A549 (cell line): ENCODE measurements around the gene IGSF9B. TPM values are rescaled to one million over a fixed set of nuclear protein-coding genes. Genes with fewer than 3 reads are reported as not detected.

ENCODE experiments used
- ATAC-seq, 2 experiments: fragments of 200-7000 bp in 1 of 2; fragments of >200 bp in 1 of 2; cut with Nextera tagmentation in 1 of 2; cut with Tn5 transposase in 1 of 2; 3 replicates each; pipeline versions ENCODE4 v1.8.0 to v1.9.1; 2018 to 2020; ENCODE audit warnings: mild to moderate bottlenecking in 1 of 2, moderate library complexity in 1 of 2
- CTCF ChIA-PET: fragments of 300-600 bp; sonication (Branson Sonifier 250); formaldehyde crosslinking; extraction: SDS; loops from one replicate; lab custom pipeline; 2021; ENCODE audit warnings: antibody characterized with exemption, inconsistent platforms; lab: Yijun Ruan, JAX
- POLR2A ChIA-PET: fragments of 350-600 bp; formaldehyde crosslinking; extraction: SDS; loops from one replicate; lab custom pipeline; 2021; ENCODE audit warnings: antibody characterized with exemption, inconsistent platforms; lab: Yijun Ruan, JAX
- DNase-seq, 2 experiments: peaks; one replicate each; pipeline versions ENCODE4 v3.0.0 to v3.0.0-alpha.2; 2011 to 2016; ENCODE audit warnings: low read depth in 1 of 2, low spot score in 1 of 2
- FAIRE-seq: peaks from 2 replicates; lab custom pipeline; 2011; peaks lifted over from hg19 to GRCh38; lab: Jason Lieb, UNC
- H3K27ac ChIP-seq, 2 experiments: fragments of >200 bp; sonication (Bioruptor Twin); formaldehyde crosslinking; 3 replicates each; pipeline ENCODE4 v1.5.1; 2016 to 2017
- H3K4me1 ChIP-seq: fragments of >200 bp; sonication (Bioruptor Twin); formaldehyde crosslinking; 3 replicates; pipeline ENCODE4 v1.6.1; 2016
- H3K4me2 ChIP-seq: fragments of >200 bp; sonication (Bioruptor Twin); formaldehyde crosslinking; 3 replicates; pipeline ENCODE4 v1.6.1; 2016
- H3K4me3 ChIP-seq: fragments of >200 bp; sonication (Bioruptor Twin); formaldehyde crosslinking; 3 replicates; pipeline ENCODE4 v1.5.1; 2016
- H3K9me3 ChIP-seq: fragments of >200 bp; sonication (Bioruptor Twin); formaldehyde crosslinking; 3 replicates; pipeline ENCODE4 v1.6.1; 2016
- CHD4 ChIP-seq: fragments of 200-600 bp; sonication (generic); IDR thresholded peaks from 2 replicates; pipeline ENCODE4 v1.6.1; 2016; ENCODE audit warnings: antibody characterized with exemption, mild to moderate bottlenecking, borderline replicate concordance
- EP300 ChIP-seq, 2 experiments: fragments of >200 bp; sonication (Bioruptor Twin); formaldehyde crosslinking; IDR thresholded peaks; 2 replicates in 1 of 2; 3 replicates in 1 of 2; pipeline ENCODE4 v1.6.1; 2016 to 2017
- ESRRA ChIP-seq: fragments of 150-350 bp; IDR thresholded peaks from 2 replicates; pipeline ENCODE4 v1.6.1; 2014; ENCODE audit warnings: mild to moderate bottlenecking, low read length, borderline replicate concordance
- FOSL2 ChIP-seq, 2 experiments: fragments of 450-650 bp in 1 of 2; fragments of >200 bp in 1 of 2; sonication (Bioruptor Twin) in 1 of 2; formaldehyde crosslinking; IDR thresholded peaks; 2 replicates each; pipeline versions ENCODE4 v1.5.0 to v1.6.1; 2016 to 2020; ENCODE audit warnings: mild to moderate bottlenecking in 1 of 2, moderate library complexity in 1 of 2
- FOXS1 ChIP-seq: fragments of 250-450 bp; sonication (Bioruptor Pico); IDR thresholded peaks from 2 replicates; pipeline ENCODE4 v1.5.0; 2020; ENCODE audit warnings: mild to moderate bottlenecking, moderate library complexity
- GATA3 ChIP-seq: IDR thresholded peaks from 2 replicates; pipeline ENCODE4 v1.6.1; 2012; ENCODE audit warnings: borderline replicate concordance
- HEYL ChIP-seq: fragments of 250-450 bp; sonication (Bioruptor Pico); IDR thresholded peaks from 2 replicates; pipeline ENCODE4 v1.8.0; 2021; ENCODE audit warnings: mild to moderate bottlenecking, moderate library complexity
- HOXB13 ChIP-seq: fragments of 250-450 bp; sonication (Bioruptor Pico); IDR thresholded peaks from 2 replicates; pipeline ENCODE4 v1.5.0; 2020; ENCODE audit warnings: low read depth, mild to moderate bottlenecking, moderate library complexity
- HOXB5 ChIP-seq: fragments of 250-450 bp; sonication (Bioruptor Pico); IDR thresholded peaks from 2 replicates; pipeline ENCODE4 v1.5.0; 2020; ENCODE audit warnings: mild to moderate bottlenecking, moderate library complexity
- KDM1A ChIP-seq: fragments of 200-600 bp; sonication (generic); IDR thresholded peaks from 2 replicates; pipeline ENCODE4 v1.6.1; 2016; ENCODE audit warnings: low read depth, mild to moderate bottlenecking
- KDM5A ChIP-seq: fragments of 200-600 bp; sonication (generic); IDR thresholded peaks from 2 replicates; pipeline ENCODE4 v1.6.1; 2016; ENCODE audit warnings: antibody characterized with exemption, mild to moderate bottlenecking
- MAFK ChIP-seq: fragments of 450-650 bp; IDR thresholded peaks from 2 replicates; pipeline ENCODE4 v1.6.1; 2014; ENCODE audit not compliant: partially characterized antibody
- NPAS2 ChIP-seq: fragments of 250-450 bp; sonication (Bioruptor Pico); IDR thresholded peaks from 2 replicates; pipeline ENCODE4 v1.8.0; 2022; ENCODE audit warnings: mild to moderate bottlenecking, moderate library complexity, borderline replicate concordance
- NR3C1 ChIP-seq: fragments of >200 bp; sonication (Bioruptor Twin); formaldehyde crosslinking; IDR thresholded peaks from 3 replicates; pipeline ENCODE4 v1.6.1; 2017
- PHF8 ChIP-seq: fragments of 200-600 bp; sonication (generic); IDR thresholded peaks from 2 replicates; pipeline ENCODE4 v1.6.1; 2016; ENCODE audit warnings: low read depth, mild to moderate bottlenecking, antibody characterized with exemption, moderate library complexity, borderline replicate concordance
- SMC3 ChIP-seq: fragments of >200 bp; sonication (Bioruptor Twin); formaldehyde crosslinking; IDR thresholded peaks from 3 replicates; pipeline ENCODE4 v1.6.1; 2018; ENCODE audit warnings: inconsistent platforms
- WGBS: methylation state at CpG from one replicate; pipeline ENCODE4 v1.1.6; 2017; ENCODE audit errors: missing lambda C conversion rate; 5-methylcytosine and 5-hydroxymethylcytosine counted together
- polyA plus RNA-seq, 4 experiments: library from polyadenylated mRNA; depleted of rRNA in 3 of 4; stranded (reverse); fragments of >200 nt; fragmentation: RNase III in 1 of 4; extraction: RNeasy Plus Mini Kit Qiagen cat#74134 plus additional on column Dnase treatment in 1 of 4; gene quantifications; 2 replicates in 3 of 4; 3 replicates in 1 of 4; pipeline ENCODE4 v1.2.3, GENCODE V29; 2011 to 2017
- TF ChIP-seq, protein P1 (sequence below): fragments of >200 bp; sonication (Bioruptor Twin); formaldehyde crosslinking; IDR thresholded peaks from 2 replicates; pipeline ENCODE4 v1.6.1; 2016
- TF ChIP-seq, protein P2 (sequence below): fragments of >200 bp; sonication (Bioruptor Twin); formaldehyde crosslinking; IDR thresholded peaks from 3 replicates; pipeline ENCODE4 v1.5.1; 2016
- TF ChIP-seq, protein P3 (sequence below): IDR thresholded peaks from 2 replicates; pipeline ENCODE4 v1.6.1; 2012
- TF ChIP-seq, protein P4 (sequence below): IDR thresholded peaks from 2 replicates; pipeline ENCODE4 v1.6.1; 2012; ENCODE audit warnings: low read depth, borderline replicate concordance

IGSF9B gene
- polyA plus RNA-seq, 2 of the 4 experiments (the other 2 are of a cell fraction) = 0.41 to 0.61 TPM

DNA sequence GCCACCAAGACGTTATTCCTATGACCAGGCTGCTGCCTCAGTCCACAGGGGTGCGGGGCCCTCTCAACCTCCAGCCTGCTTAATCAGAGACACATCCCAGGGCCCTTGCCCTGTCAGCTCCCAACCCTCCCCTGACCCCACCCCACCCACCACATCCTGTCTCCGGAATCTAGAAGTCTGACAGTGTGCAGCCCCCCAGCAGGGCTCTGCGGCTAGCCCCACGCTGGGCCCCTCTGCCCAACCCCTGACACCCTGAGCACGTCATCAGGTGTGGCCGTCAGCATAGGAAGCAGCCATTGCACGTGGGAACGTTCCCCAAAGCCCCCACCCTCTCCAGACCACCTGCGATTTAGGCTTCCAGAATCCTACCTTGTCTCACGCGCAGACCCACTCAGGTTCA lies 34.3 kb upstream of the IGSF9B start:
- Histone ChIP-seq H3K4me2 (no peak overlapping the region), H3K9me3 (no peaks in the 10 kb centered on the region), H3K4me3 (no peak overlapping the region), H3K27ac (no peak overlapping the region), H3K4me1 (no peaks in the 10 kb centered on the region)
- CTCF ChIA-PET = no interaction called here
- no peak for ATAC-seq
- no peak for DNase-seq
- WGBS = no CpG with 5 or more reads among the region's 12 CpGs
- TF ChIP-seq NR3C1 = no peak
- TF ChIP-seq HEYL (CRISPR knock-in tag) = no peak
- no peak for TF ChIP-seq SMC3
- TF ChIP-seq, protein P1, sequence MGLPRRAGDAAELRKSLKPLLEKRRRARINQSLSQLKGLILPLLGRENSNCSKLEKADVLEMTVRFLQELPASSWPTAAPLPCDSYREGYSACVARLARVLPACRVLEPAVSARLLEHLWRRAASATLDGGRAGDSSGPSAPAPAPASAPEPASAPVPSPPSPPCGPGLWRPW = no peak
- no peak for TF ChIP-seq KDM1A
- no peak for TF ChIP-seq FOSL2 (IDR thresholded peaks at IDR 0.05)
- no peak for TF ChIP-seq FOSL2 (CRISPR knock-in tag; IDR thresholded peaks at IDR 0.05)
- no peak for TF ChIP-seq ESRRA
- POLR2A ChIA-PET = no interaction called here
- no peak for FAIRE-seq

DNA sequence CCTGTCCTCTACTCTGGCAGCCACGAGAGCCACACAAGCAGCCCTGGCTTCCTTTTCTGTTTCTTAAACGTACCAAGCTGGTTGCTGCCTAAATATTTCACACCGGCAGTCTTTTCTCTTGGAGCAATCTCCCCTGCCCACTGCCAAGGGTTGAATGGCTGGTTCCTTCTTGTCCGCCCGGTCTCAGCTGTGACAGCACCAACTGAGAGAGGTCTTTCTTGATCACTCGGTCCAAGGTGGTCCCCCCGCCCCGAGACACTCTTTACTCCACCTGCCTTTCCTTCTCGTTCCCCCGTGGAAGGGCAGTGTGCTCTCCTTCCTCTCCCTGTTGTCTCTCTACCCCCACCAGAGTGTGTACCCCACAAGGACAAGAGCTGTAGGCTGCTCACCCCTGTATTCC lies 33.7 kb upstream of the IGSF9B start:
- ATAC-seq = no peak
- Histone ChIP-seq H3K9me3 (no peaks in the 10 kb centered on the region), H3K4me2 (no peak overlapping the region), H3K27ac (no peak overlapping the region), H3K4me3 (no peak overlapping the region), H3K4me1 (no peaks in the 10 kb centered on the region)
- TF ChIP-seq ESRRA (no peak), FOXS1 (CRISPR knock-in tag) (no peak), EP300 (IDR thresholded peaks at IDR 0.05) (no peak), GATA3 (no peak), NPAS2 (CRISPR knock-in tag) (no peak), PHF8 (no peak)
- CTCF ChIA-PET = no interaction called here
- no peak for DNase-seq
- 30% methylated on average over 10 of the region's 10 CpGs for WGBS
- FAIRE-seq = no peak
- POLR2A ChIA-PET = no interaction called here

DNA sequence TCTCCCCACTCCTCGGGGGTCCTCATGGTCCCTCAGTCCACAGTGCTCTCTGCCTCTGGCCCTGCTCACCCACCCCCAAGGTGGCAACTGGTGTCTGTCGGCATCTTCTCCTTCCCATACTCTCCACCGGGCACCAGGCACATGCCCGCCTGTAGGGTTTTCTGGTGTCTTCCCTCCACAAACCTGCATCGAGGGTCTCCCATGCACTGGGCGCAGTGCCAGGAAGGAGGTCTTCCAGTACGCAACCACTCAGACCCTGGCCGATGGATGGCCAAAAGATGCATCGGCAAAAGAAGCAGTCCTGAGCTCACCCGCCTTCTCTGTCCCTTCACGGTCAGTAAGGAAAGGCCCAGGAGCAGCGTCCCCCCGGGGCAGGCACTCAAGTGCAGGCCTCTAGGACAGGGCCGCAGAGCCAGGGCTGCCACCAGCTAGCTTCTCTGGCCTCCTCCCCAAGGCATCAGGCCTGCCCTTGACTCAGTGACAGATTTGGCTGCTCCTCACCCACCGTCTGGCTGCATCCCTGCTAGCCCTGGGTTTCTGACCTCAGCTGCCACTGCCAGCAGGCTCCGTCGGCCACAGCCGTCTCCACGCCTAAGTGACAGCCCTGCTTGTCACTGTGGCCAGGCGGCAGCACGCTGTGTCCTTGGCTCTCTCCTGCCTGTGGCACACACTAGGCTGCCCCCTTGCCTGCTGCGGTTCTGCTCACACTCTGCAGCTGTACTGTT lies 32.1 kb upstream of the IGSF9B start:
- Histone ChIP-seq H3K4me2 (no peak overlapping the region), H3K4me3 (no peak overlapping the region), H3K4me1 (no peaks in the 10 kb centered on the region), H3K27ac (no peak overlapping the region)
- ATAC-seq (no peak), FAIRE-seq (no peak)
- POLR2A ChIA-PET = no interaction called here
- TF ChIP-seq, protein P1 = no peak
- TF ChIP-seq KDM5A = no peak
- TF ChIP-seq, protein P2, sequence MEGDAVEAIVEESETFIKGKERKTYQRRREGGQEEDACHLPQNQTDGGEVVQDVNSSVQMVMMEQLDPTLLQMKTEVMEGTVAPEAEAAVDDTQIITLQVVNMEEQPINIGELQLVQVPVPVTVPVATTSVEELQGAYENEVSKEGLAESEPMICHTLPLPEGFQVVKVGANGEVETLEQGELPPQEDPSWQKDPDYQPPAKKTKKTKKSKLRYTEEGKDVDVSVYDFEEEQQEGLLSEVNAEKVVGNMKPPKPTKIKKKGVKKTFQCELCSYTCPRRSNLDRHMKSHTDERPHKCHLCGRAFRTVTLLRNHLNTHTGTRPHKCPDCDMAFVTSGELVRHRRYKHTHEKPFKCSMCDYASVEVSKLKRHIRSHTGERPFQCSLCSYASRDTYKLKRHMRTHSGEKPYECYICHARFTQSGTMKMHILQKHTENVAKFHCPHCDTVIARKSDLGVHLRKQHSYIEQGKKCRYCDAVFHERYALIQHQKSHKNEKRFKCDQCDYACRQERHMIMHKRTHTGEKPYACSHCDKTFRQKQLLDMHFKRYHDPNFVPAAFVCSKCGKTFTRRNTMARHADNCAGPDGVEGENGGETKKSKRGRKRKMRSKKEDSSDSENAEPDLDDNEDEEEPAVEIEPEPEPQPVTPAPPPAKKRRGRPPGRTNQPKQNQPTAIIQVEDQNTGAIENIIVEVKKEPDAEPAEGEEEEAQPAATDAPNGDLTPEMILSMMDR = no peak
- TF ChIP-seq, all 56 proteins: peak for 0
- no peaks in the 10 kb centered on the region for H3K9me3 ChIP-seq
- CTCF ChIA-PET = no interaction called here
- 68% methylated on average over 11 of the region's 22 CpGs for WGBS
- DNase-seq = no peak

DNA sequence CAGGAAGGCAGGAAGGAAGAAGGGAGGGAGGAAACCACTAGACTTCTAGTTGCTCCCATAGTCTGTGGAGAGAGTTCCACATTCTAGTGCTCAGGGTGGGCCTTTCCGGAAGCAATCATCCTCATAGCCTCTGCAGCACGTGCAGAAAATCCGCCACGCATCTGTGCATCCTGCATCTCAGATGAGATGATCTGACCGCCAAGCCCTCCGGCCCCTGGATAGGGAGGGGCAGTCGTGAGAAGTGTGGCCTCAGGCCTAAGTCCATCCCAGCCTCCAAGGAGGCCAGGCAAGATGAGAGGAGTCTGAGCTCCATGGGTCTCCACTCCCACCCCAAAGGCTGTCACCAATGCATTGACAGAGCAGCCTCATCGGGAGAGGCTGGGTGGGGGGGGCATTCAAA lies 30.4 kb upstream of the IGSF9B start:
- no peak for FAIRE-seq
- 74% methylated on average over 4 of the region's 8 CpGs for whole genome bisulfite sequencing
- TF ChIP-seq HOXB5 (CRISPR knock-in tag) (no peak), GATA3 (no peak), HOXB13 (CRISPR knock-in tag) (no peak), MAFK (no peak), CHD4 (no peak)
- TF ChIP-seq, protein P3, sequence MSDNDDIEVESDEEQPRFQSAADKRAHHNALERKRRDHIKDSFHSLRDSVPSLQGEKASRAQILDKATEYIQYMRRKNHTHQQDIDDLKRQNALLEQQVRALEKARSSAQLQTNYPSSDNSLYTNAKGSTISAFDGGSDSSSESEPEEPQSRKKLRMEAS = no peak
- TF ChIP-seq, protein P4, sequence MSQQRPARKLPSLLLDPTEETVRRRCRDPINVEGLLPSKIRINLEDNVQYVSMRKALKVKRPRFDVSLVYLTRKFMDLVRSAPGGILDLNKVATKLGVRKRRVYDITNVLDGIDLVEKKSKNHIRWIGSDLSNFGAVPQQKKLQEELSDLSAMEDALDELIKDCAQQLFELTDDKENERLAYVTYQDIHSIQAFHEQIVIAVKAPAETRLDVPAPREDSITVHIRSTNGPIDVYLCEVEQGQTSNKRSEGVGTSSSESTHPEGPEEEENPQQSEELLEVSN = no peak
- TF ChIP-seq, all 56 proteins: peak for 0
- no peak for DNase-seq
- Histone ChIP-seq H3K27ac (no peak overlapping the region), H3K4me2 (no peak overlapping the region), H3K4me1 (no peaks in the 10 kb centered on the region), H3K9me3 (no peaks in the 10 kb centered on the region), H3K4me3 (no peak overlapping the region)
- no peak for ATAC-seq
- CTCF ChIA-PET = no interaction called here
- POLR2A ChIA-PET = no interaction called here
